ENCODE measurements around the gene RRP1B.

RRP1B gene

GRCh38 chr21:43743947-43744346 lies 84.6 kb downstream of the RRP1B start:
- DNase-seq (ENCODE audit: low read depth in 2 of 2), result no peak

- DNase-seq (ENCODE audit: low read depth in 2 of 2), result no peak
These were observed 85.4 kb downstream of the RRP1B start for GRCh38 chr21:43744725-43745124.
